HepG2 (cell line): ENCODE data around the gene TAB2. TPM values are rescaled to one million over a fixed set of nuclear protein-coding genes. Genes with fewer than 3 reads are reported as not detected.

ENCODE experiments used
- polyA plus RNA-seq, 8 experiments: library from polyadenylated mRNA; depleted of rRNA in 3 of 8; stranded (reverse) in 7 of 8; unstranded in 1 of 8; fragments of >200 nt; fragmentation: Illumina TruSeq in 4 of 8; extraction: Trizol in 4 of 8; gene quantifications; 2 replicates each; pipeline versions ENCODE4 v1.2.1 to v1.2.3, GENCODE V29; 2011 to 2016; ENCODE audit warnings: low read depth in 4 of 8, missing spikeins in 1 of 8, mixed read lengths in 1 of 8; ENCODE audit not compliant: insufficient read depth in 1 of 8
- small RNA-seq, 3 experiments: library from RNA; depleted of rRNA; stranded (forward); fragments of <200 nt; gene quantifications; one replicate each; pipeline ENCODE3, GENCODE V24; 2012; ENCODE audit warnings: low read depth in 2 of 3, low replicate concordance in 1 of 3; ENCODE audit not compliant: insufficient read length in 3 of 3, insufficient read depth in 2 of 3
- total RNA-seq, 5 experiments: library from RNA; depleted of rRNA; stranded (reverse); fragments of >200 nt; fragmentation: Illumina TruSeq; extraction: Trizol; gene quantifications; 2 replicates each; pipeline ENCODE4 v1.2.3, GENCODE V29; 2016; ENCODE audit warnings: low read depth in 1 of 5

The TAB2 gene
- total and polyA plus RNA-seq, 2 of the 13 experiments (the other 11 are each of a cell fraction or from before 2014, with no cell fraction given): 23.7 to 50.2 TPM

Small RNA genes lying within 50 kb of the gene (small RNA-seq; reads per million reads assigned to genes)
- 0 reads per million in 3 experiments for gene RN7SL234P

Other genes with a start within 250 kb of the TAB2 start
- 0.38 and 1.2 TPM in 2 replicates for gene SUMO4, start 82.5 kb downstream of the TAB2 start, total RNA-seq (2016; rRNA removed; fragmentation: Illumina TruSeq; extraction: Trizol)
- gene SUMO4, start 82.5 kb downstream of the TAB2 start, polyA plus RNA-seq (2011; rRNA removed): 0.10 and 0.22 TPM in 2 replicates
- gene ZC3H12D, start 167.3 kb downstream of the TAB2 start, total RNA-seq (2016; rRNA removed; fragmentation: Illumina TruSeq; extraction: Trizol): 2.1 and 2.7 TPM in 2 replicates
- gene ZC3H12D, start 167.3 kb downstream of the TAB2 start, polyA plus RNA-seq (2011; rRNA removed): 1.2 and 1.7 TPM in 2 replicates
- gene PPIL4, start 228.3 kb downstream of the TAB2 start, total RNA-seq (2016; rRNA removed; fragmentation: Illumina TruSeq; extraction: Trizol): 46.0 and 67.8 TPM in 2 replicates
- 5.2 and 5.5 TPM in 2 replicates for gene PPIL4, start 228.3 kb downstream of the TAB2 start, polyA plus RNA-seq (2011; rRNA removed)
- gene GINM1, start 248.7 kb downstream of the TAB2 start, total RNA-seq (2016; rRNA removed; fragmentation: Illumina TruSeq; extraction: Trizol): 15.4 and 27.5 TPM in 2 replicates
- 17.5 and 19.4 TPM in 2 replicates for gene GINM1, start 248.7 kb downstream of the TAB2 start, polyA plus RNA-seq (2011; rRNA removed)